GM13976 (cell line): ENCODE measurements around the gene TRIO.

ENCODE experiments used
- DNase-seq: peaks from one replicate; pipeline ENCODE4 v3.0.0; 2012; ENCODE audit warnings: low spot score
- CTCF ChIP-seq: IDR thresholded peaks from 2 replicates; pipeline ENCODE4 v1.5.1; 2012; ENCODE audit warnings: borderline replicate concordance, mild to moderate bottlenecking; ENCODE audit not compliant: insufficient read depth; ENCODE audit errors: extremely low read depth, missing control alignments, control extremely low read depth
- in situ Hi-C: fragments of 300-500 bp; cut with MboI; formaldehyde crosslinking; loops from one replicate; pipeline ENCODE4 v1.12.0; 2022; ENCODE audit warnings: low sequenced_read_pairs, mixed read lengths, inconsistent platforms; ENCODE audit not compliant: unreplicated experiment

Gene TRIO

GRCh38 chr5:14213813-14214585 is 70.9 kb downstream of the TRIO start:
- no peak for DNase-seq
- no peak for TF ChIP-seq CTCF
- in situ Hi-C loops, result no loop called here

GRCh38 chr5:14215901-14216300 is 72.8 kb downstream of the TRIO start:
- DNase-seq, result no peak
- TF ChIP-seq CTCF, result no peak
- in situ Hi-C loops, result no loop called here

GRCh38 chr5:14216372-14216771 is 73.2 kb downstream of the TRIO start:
- no peak for DNase-seq
- TF ChIP-seq CTCF, result no peak
- in situ Hi-C loops, result no loop called here

- in situ Hi-C loops, result no loop called here
- DNase-seq, result no peak
- TF ChIP-seq CTCF, result no peak
Measured at GRCh38 chr5:14216902-14217301, 73.8 kb downstream of the TRIO start.

GRCh38 chr5:14217587-14217986 is 74.4 kb downstream of the TRIO start:
- in situ Hi-C loops, result no loop called here
- DNase-seq, result no peak

GRCh38 chr5:14218011-14218410 is 74.9 kb downstream of the TRIO start:
- in situ Hi-C loops, result no loop called here
- TF ChIP-seq CTCF, result no peak

More at GRCh38 chr5:14217587-14217986, 74.4 kb downstream of the TRIO start:
- TF ChIP-seq CTCF, result no peak

More at GRCh38 chr5:14218011-14218410, 74.9 kb downstream of the TRIO start:
- no peak for DNase-seq
